PC-9 (cell line): Measurements from ENCODE around the gene SHF.

ENCODE experiments used
- CTCF ChIP-seq: fragments of 200-600 bp; sonication (generic); conservative IDR thresholded peaks from 2 replicates; pipeline ENCODE4 v1.6.1; 2017; ENCODE audit warnings: mixed run types, antibody characterized with exemption, mild to moderate bottlenecking, moderate library complexity
- EZH2 ChIP-seq: fragments of 200-600 bp; sonication (generic); IDR thresholded peaks from 2 replicates; pipeline ENCODE4 v1.8.0; 2017; ENCODE audit warnings: antibody characterized with exemption, low read depth

DNA sequence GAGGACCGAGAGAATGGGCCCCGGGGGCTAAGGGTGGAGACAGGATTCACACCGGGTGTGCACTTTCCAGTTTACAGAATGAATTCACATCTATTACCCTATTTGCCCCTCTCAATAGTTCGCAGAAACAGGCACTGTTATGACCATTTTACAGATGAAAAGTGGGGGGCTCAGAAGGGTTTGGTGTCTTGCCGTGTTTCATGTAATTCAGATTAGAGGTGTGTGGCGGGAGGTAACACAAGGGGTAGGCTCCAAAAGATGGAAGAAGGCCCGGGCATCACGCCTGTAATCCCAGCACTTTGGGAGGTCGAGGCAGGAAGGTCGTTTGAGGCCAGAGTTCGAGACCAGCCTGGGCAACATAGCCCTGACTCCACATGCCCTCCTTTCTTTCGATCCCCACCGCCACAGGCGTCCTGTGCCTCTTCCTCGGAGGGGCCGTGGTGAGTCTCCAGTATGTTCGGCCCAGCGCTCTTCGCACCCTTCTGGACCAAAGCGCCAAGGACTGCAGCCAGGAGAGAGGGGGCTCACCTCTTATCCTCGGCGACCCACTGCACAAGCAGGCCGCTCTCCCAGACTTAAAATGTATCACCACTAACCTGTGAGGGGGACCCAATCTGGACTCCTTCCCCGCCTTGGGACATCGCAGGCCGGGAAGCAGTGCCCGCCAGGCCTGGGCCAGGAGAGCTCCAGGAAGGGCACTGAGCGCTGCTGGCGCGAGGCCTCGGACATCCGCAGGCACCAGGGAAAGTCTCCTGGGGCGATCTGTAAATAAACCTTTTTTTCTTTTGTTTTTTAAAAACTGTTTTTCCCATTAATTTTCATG lies 70.2 kb downstream of the SHF start:
- TF ChIP-seq EZH2 (no peak), CTCF (no peak)
